Parathyroid adenoma (tissue), 2 donors: ENCODE measurements around the gene PSEN2.
"Not testable (repeated sequence)": the region's sequence is repeated elsewhere in the genome, so short reads cannot be mapped to it uniquely, and the experiment has no call there.

ENCODE experiments used
- H2AFZ ChIP-seq: fragments of 300-600 bp; sonication (generic); one replicate; pipeline ENCODE4 v1.7.0; 2017; ENCODE audit warnings: antibody characterized with exemption, mild to moderate bottlenecking
- H3K27ac ChIP-seq: fragments of 300-600 bp; sonication (generic); one replicate; pipeline ENCODE4 v1.7.0; 2017
- H3K27me3 ChIP-seq: fragments of 300-600 bp; sonication (generic); one replicate; pipeline ENCODE4 v1.7.0; 2017; ENCODE audit warnings: low read length; ENCODE audit not compliant: control insufficient read depth, insufficient read depth
- H3K36me3 ChIP-seq: fragments of 300-600 bp; sonication (generic); one replicate; pipeline ENCODE4 v1.7.0; 2017; ENCODE audit warnings: low read length; ENCODE audit not compliant: control insufficient read depth, insufficient read depth
- H3K4me1 ChIP-seq: fragments of 300-600 bp; sonication (generic); one replicate; pipeline ENCODE4 v1.7.0; 2017; ENCODE audit warnings: control low read depth
- H3K4me2 ChIP-seq: fragments of 300-600 bp; sonication (generic); one replicate; pipeline ENCODE4 v1.7.0; 2017; ENCODE audit warnings: low read length
- H3K4me3 ChIP-seq: fragments of 300-600 bp; sonication (generic); one replicate; pipeline ENCODE4 v1.7.0; 2017; ENCODE audit warnings: low read depth, low read length
- H3K79me2 ChIP-seq: fragments of 300-600 bp; sonication (generic); one replicate; pipeline ENCODE4 v1.7.0; 2017; ENCODE audit warnings: control low read depth
- H3K9ac ChIP-seq: fragments of 300-600 bp; sonication (generic); one replicate; pipeline ENCODE4 v1.7.0; 2017; ENCODE audit warnings: mild to moderate bottlenecking
- H3K9me3 ChIP-seq: fragments of 300-600 bp; sonication (generic); one replicate; pipeline ENCODE4 v1.7.0; 2017; ENCODE audit warnings: low read length; ENCODE audit not compliant: control insufficient read depth
- TF ChIP-seq, protein P1 (sequence below): fragments of 300-600 bp; sonication (generic); IDR thresholded peaks from one replicate; pipeline ENCODE4 v1.7.0; 2017; ENCODE audit warnings: antibody characterized with exemption, mild to moderate bottlenecking
- donor health status: primary hyperparathyroidism.

Gene PSEN2

DNA sequence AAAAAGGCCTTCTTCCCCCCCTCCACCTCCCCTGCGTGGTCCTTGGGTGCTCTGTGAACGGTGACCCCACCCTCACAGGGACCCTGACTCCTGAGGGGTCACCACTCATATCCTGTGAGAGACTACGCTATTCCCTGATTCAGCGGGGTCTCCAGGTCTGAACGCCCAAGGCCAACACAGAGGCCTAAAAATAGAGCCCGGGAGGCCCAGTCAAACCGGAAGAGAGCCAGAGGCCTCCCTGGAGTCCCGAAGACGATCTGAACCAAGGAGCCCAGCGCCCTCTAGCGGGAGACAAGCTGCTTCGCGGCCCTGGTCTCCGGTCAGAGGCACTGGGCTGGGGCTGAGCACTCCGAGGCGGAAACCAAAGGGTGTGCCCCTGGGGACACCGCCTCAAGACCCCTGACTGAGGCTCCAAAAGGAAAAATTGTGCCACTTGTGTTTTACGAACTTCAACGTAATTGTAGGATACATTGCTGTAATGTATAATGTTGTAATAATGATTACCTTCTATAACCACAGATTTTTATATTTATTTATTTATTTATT, 42.4 kb upstream of the PSEN2 start:
- TF ChIP-seq, protein P1, sequence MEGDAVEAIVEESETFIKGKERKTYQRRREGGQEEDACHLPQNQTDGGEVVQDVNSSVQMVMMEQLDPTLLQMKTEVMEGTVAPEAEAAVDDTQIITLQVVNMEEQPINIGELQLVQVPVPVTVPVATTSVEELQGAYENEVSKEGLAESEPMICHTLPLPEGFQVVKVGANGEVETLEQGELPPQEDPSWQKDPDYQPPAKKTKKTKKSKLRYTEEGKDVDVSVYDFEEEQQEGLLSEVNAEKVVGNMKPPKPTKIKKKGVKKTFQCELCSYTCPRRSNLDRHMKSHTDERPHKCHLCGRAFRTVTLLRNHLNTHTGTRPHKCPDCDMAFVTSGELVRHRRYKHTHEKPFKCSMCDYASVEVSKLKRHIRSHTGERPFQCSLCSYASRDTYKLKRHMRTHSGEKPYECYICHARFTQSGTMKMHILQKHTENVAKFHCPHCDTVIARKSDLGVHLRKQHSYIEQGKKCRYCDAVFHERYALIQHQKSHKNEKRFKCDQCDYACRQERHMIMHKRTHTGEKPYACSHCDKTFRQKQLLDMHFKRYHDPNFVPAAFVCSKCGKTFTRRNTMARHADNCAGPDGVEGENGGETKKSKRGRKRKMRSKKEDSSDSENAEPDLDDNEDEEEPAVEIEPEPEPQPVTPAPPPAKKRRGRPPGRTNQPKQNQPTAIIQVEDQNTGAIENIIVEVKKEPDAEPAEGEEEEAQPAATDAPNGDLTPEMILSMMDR = peak; percentile 86
- H3K27ac ChIP-seq = peak overlapping the region; percentile 49
- H3K4me1 ChIP-seq = no peaks in the 10 kb centered on the region
- no peaks in the 10 kb centered on the region for H3K27me3 ChIP-seq
- H3K9ac ChIP-seq = no peak overlapping the region
- no peaks in the 10 kb centered on the region for H3K36me3 ChIP-seq
- peak overlapping the region; percentile 39 for H3K4me2 ChIP-seq
- peak overlapping the region; percentile 75 for H2AFZ ChIP-seq
- no peaks in the 10 kb centered on the region for H3K79me2 ChIP-seq
- H3K9me3 ChIP-seq = no peaks in the 10 kb centered on the region
- H3K4me3 ChIP-seq = peak overlapping the region; percentile 2

DNA sequence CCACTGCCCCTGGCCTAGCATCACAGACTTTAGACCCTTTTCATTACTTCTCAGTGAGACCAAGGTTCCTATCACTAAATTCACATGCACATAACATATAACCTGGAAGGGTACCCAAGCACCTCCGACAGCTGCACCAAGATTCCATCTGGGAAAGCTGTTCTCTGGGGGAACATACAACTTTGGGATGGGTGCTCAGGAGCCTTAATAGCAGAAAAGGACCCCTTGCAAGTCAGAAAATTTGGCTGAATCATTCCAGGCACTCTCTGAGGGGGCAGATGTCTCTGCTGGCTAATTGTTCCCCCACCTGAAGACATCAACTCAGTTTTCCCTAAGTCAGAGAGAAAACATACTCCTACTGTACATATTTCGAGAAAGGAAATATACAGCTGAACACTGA, 41.3 kb upstream of the PSEN2 start:
- H3K4me3 ChIP-seq = no peak overlapping the region
- H3K9me3 ChIP-seq = no peaks in the 10 kb centered on the region
- H3K27ac ChIP-seq = no peak overlapping the region
- H3K79me2 ChIP-seq = no peaks in the 10 kb centered on the region
- no peak overlapping the region for H2AFZ ChIP-seq
- no peak overlapping the region for H3K9ac ChIP-seq
- no peak overlapping the region for H3K4me2 ChIP-seq
- no peaks in the 10 kb centered on the region for H3K27me3 ChIP-seq
- no peaks in the 10 kb centered on the region for H3K36me3 ChIP-seq
- H3K4me1 ChIP-seq = no peaks in the 10 kb centered on the region
- TF ChIP-seq, protein P1 = no peak

- H3K27me3 ChIP-seq = no peaks in the 10 kb centered on the region
- H2AFZ ChIP-seq = no peak overlapping the region
- H3K36me3 ChIP-seq = no peaks in the 10 kb centered on the region
- TF ChIP-seq, protein P1 = no peak
- H3K4me3 ChIP-seq = no peak overlapping the region
- no peak overlapping the region for H3K4me2 ChIP-seq
- no peaks in the 10 kb centered on the region for H3K4me1 ChIP-seq
- H3K9ac ChIP-seq = no peak overlapping the region
- H3K79me2 ChIP-seq = no peaks in the 10 kb centered on the region
- H3K9me3 ChIP-seq = no peaks in the 10 kb centered on the region
- no peak overlapping the region for H3K27ac ChIP-seq
Measured at GRCh38 chr1:226831953-226832352, 38.5 kb upstream of the PSEN2 start.

- Histone ChIP-seq H3K4me2 (no peak overlapping the region), H3K4me1 (no peaks in the 10 kb centered on the region), H2AFZ (no peak overlapping the region), H3K27ac (no peak overlapping the region), H3K36me3 (no peaks in the 10 kb centered on the region), H3K79me2 (no peaks in the 10 kb centered on the region), H3K9me3 (no peaks in the 10 kb centered on the region), H3K4me3 (no peak overlapping the region), H3K27me3 (no peaks in the 10 kb centered on the region), H3K9ac (no peak overlapping the region)
- TF ChIP-seq, protein P1 = no peak
Measured at GRCh38 chr1:226832613-226833012, 37.8 kb upstream of the PSEN2 start.

- not testable (repeated sequence) for H3K36me3 ChIP-seq, H3K9ac ChIP-seq, H3K27me3 ChIP-seq, H3K4me3 ChIP-seq, H3K4me2 ChIP-seq, H3K27ac ChIP-seq, H3K9me3 ChIP-seq, H3K4me1 ChIP-seq, H3K79me2 ChIP-seq, H2AFZ ChIP-seq
Measured at GRCh38 chr1:226834179-226834578, 36.2 kb upstream of the PSEN2 start.

- H3K27me3 ChIP-seq, H3K4me2 ChIP-seq: not testable (repeated sequence)
Measured at GRCh38 chr1:226835396-226835795, 35.0 kb upstream of the PSEN2 start.

GRCh38 chr1:226837966-226838365, 32.5 kb upstream of the PSEN2 start:
- not testable (repeated sequence) for H3K9ac ChIP-seq, H3K4me2 ChIP-seq, H2AFZ ChIP-seq, H3K9me3 ChIP-seq, H3K36me3 ChIP-seq, H3K27ac ChIP-seq, H3K4me3 ChIP-seq, H3K27me3 ChIP-seq, H3K79me2 ChIP-seq, H3K4me1 ChIP-seq

More at GRCh38 chr1:226835396-226835795, 35.0 kb upstream of the PSEN2 start:
- not testable (repeated sequence) for H3K9ac ChIP-seq, H3K4me3 ChIP-seq, H3K36me3 ChIP-seq, H3K4me1 ChIP-seq, H3K9me3 ChIP-seq, H3K27ac ChIP-seq, H3K79me2 ChIP-seq, H2AFZ ChIP-seq
